Aorta (tissue), 5 donors: ENCODE measurements around the gene LDAH. TPM values are rescaled to one million over a fixed set of nuclear protein-coding genes. Genes with fewer than 3 reads are reported as not detected.

Experiments
- ATAC-seq: fragments of 200-7000 bp; cut with Tn5 transposase; one replicate; pipeline ENCODE4 v1.9.1; 2022; ENCODE audit warnings: moderate library complexity; ENCODE audit not compliant: low FRiP score
- DNase-seq, 2 donors: peaks; one replicate each; pipeline ENCODE4 v3.0.0-alpha.2; 2020
- H3K27ac ChIP-seq, 2 donors: one replicate each; pipeline ENCODE4 v1.5.1; 2013; ENCODE audit warnings: low read length in 2 of 2, mild to moderate bottlenecking in 2 of 2, moderate library complexity in 2 of 2, control low read depth in 1 of 2, inconsistent platforms in 1 of 2, low read depth in 1 of 2
- H3K27me3 ChIP-seq, 2 donors: one replicate each; pipeline ENCODE4 v1.6.1; 2013; ENCODE audit warnings: control low read depth in 1 of 2, low read length in 1 of 2, mild to moderate bottlenecking in 1 of 2, moderate library complexity in 1 of 2; ENCODE audit not compliant: insufficient read depth in 2 of 2, control insufficient read depth in 1 of 2
- H3K36me3 ChIP-seq, 2 donors: one replicate each; pipeline ENCODE4 v1.6.1; 2013; ENCODE audit warnings: control low read depth in 1 of 2, low read length in 1 of 2, mild to moderate bottlenecking in 1 of 2; ENCODE audit not compliant: insufficient read depth in 2 of 2, control insufficient read depth in 1 of 2
- H3K4me1 ChIP-seq, 2 donors: one replicate each; pipeline ENCODE4 v1.6.1; 2013; ENCODE audit warnings: low read length in 2 of 2, control low read depth in 1 of 2, mild to moderate bottlenecking in 1 of 2, moderate library complexity in 1 of 2; ENCODE audit not compliant: insufficient read depth in 2 of 2, control insufficient read depth in 1 of 2
- H3K4me3 ChIP-seq, 2 donors: one replicate each; pipeline ENCODE4 v1.5.1; 2013; ENCODE audit warnings: low read length in 2 of 2, control low read depth in 1 of 2, mild to moderate bottlenecking in 1 of 2
- H3K9me3 ChIP-seq: one replicate; pipeline ENCODE4 v1.6.1; 2013; ENCODE audit warnings: mild to moderate bottlenecking, low read length; ENCODE audit not compliant: control insufficient read depth
- WGBS, 2 donors: extraction: QIAGEN DNeasy Blood & Tissue Kit; methylation state at CpG; one replicate each; pipeline ENCODE4 v1.1.7; 2013; 5-methylcytosine and 5-hydroxymethylcytosine counted together
- intact Hi-C, 2 donors: fragments of 100-400 bp; cut with DNase I; formaldehyde crosslinking; loops; one replicate each; pipeline versions ENCODE4 v1.14.2 to v1.15.0; 2022
- polyA plus RNA-seq, 2 donors: library from polyadenylated mRNA; stranded (reverse); fragments of 200-250 nt; gene quantifications; one replicate each; pipeline ENCODE4 v1.2.3, GENCODE V29; 2013
- total RNA-seq, 2 donors: library from RNA; stranded (reverse); fragmentation: NEBNext Ultra II Directional; extraction: Animal tissue kit (Norgen Biotek cat#: 25700); gene quantifications; one replicate each; pipeline ENCODE4 v1.2.1, GENCODE V29; 2021
- donor health status: healthy with polysubstance abuse.
- donor health status: Bipolar disorder and iron deficiency.
- donor health status: DM: no; HTN: no; CAD: no.
- donor health status: DM: no; HTN: no; CAD: no.
- donor health status: DM: yes; HTN: yes; CAD: no.

Gene LDAH
- total and polyA plus RNA-seq, 4 donors, result 6.5 to 18.3 (median 10.3) TPM

DNA sequence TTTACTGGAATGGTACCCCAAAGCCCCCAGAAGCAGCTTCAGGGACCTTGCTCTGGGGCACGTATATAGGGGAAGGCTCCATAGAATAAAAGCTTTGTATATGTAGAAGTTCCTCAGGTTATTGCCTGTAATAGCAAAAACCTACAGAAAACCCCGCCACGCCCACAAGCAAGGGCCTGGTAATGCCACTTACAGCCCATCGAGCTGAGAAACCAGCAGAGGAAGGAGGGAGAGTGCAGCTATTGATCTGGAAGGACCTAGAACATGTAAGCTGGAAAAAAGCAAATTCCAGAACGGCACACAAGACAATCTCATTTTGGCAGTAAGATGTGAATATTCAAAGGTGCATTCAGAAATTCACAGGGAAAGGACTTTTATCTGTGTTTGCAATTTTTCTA is 187.8 kb downstream of the LDAH start:
- H3K27me3 ChIP-seq, result no peaks in the 10 kb centered on the region
- DNase-seq (peak in 1 of 2 donors; percentile 61), ATAC-seq (no peak)
- intact Hi-C loops, result loop anchor here (2.0 kb wide), 1 partner anchor 190 kb away; no protein-coding TSS in a partner anchor
- H3K27ac ChIP-seq, result peak overlapping the region; percentile 71 to 92
- no peaks in the 10 kb centered on the region for H3K4me1 ChIP-seq
- H3K36me3 ChIP-seq, result no peaks in the 10 kb centered on the region
- H3K9me3 ChIP-seq, result no peaks in the 10 kb centered on the region
- 41 to 45% methylated on average over 5 of the region's 5 CpGs for whole genome bisulfite sequencing, 2 donors
- no peak overlapping the region for H3K4me3 ChIP-seq

- WGBS, 2 donors, result 10 to 11% methylated on average over 9 of the region's 9 CpGs
- Histone ChIP-seq H3K36me3 (no peaks in the 10 kb centered on the region), H3K9me3 (no peaks in the 10 kb centered on the region), H3K27me3 (no peaks in the 10 kb centered on the region), H3K4me1 (no peaks in the 10 kb centered on the region), H3K4me3 (no peak overlapping the region), H3K27ac (peak overlapping the region; percentile 72 to 92)
- ATAC-seq (no peak), DNase-seq (peak; percentile 75 to 84)
- intact Hi-C loops, result loop anchor here (2.0 to 5.0 kb wide), 2 partner anchors 52 to 190 kb away; no protein-coding TSS in a partner anchor
Observed at GRCh38 chr2:20634507-20635112, 188.3 kb downstream of the LDAH start.

Other genes with a start within 250 kb of the LDAH start
- 10 to 100 TPM; 34.8 to 42.3 TPM for gene HS1BP3, start 172.0 kb downstream of the LDAH start, total RNA-seq
- gene HS1BP3, start 172.0 kb downstream of the LDAH start, polyA plus RNA-seq, result 10 to 100 TPM; 27.5 to 33.6 TPM
- gene GDF7, start 156.0 kb downstream of the LDAH start, total RNA-seq, result 10 to 100 TPM; 15.9 to 16.4 TPM
- 10 to 100 TPM in 1 of 2 donors, 1 to 10 TPM in 1; 4.1 to 15.6 TPM for gene GDF7, start 156.0 kb downstream of the LDAH start, polyA plus RNA-seq
- 1 to 10 TPM; 4.7 to 5.9 TPM for gene APOB, start 221.0 kb upstream of the LDAH start, total RNA-seq
- 1 to 10 TPM in 1 of 2 donors, under 1 TPM in 1; 0.38 to 8.8 TPM for gene APOB, start 221.0 kb upstream of the LDAH start, polyA plus RNA-seq